NCI-H1092 (cell line): ENCODE data around the gene HASPIN.

ENCODE experiments used
- DNase-seq: peaks from one replicate; lab custom pipeline; 2025; lab: John Stamatoyannopoulos, UW

HASPIN gene

DNA sequence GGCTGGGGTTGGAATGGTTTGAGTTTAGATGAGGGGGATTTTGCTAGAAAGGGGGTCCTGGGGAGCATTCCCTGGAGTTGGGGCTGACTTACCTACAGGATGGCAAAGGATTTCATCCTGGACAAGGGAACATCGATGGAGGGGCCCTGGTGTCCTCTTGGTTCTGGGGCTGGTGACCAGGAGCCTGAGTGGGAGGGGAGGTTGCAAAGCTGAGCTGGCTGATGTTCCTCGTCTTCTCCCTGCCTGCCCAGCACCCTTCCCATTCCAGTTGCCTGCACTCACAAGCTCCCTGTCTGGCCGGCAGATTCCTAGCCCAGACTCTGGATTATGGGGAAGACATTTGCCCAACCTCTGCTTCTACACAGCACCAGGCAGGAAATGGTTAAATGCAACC, 40.1 kb downstream of the HASPIN start:
- no peak for DNase-seq

DNA sequence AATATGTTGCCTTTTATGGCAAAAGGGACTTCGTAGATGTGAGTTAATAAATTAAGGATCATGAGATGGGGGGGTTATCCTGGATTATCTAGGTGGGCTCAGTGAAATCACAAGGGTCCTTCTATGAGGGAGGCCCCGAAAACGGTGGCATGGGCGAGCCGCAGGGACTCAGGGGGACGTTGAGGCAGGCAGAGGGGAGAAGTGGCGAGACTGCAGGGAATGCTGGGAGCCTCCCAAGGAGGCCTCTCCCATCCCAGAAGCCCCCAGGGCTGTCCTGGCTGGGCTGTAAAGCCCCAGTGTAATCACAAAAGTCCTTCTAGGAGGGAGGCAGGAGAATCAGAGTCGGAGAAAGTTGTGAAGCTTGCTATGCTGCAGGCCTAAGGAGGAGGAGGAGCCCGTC, 42.3 kb downstream of the HASPIN start:
- no peak for DNase-seq

DNA sequence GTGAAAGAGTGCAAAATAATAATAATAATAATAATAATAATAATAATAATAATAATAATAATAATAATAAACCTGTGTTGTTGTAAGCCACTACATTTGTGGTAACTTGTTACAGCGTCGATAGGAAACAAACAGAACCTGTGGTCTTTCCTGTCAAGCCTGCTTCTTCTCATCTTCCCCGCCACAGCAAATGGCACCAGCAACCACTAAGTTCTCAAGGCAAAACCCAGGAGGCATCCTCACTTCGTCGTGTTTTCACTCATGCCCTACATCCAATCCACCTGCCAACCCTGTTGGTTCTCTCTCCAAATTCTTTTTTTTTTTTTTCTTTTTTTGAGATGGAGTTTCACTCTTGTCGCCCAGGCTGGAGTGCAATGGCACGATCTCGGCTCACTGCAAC, 43.1 kb downstream of the HASPIN start:
- no peak for DNase-seq

DNA sequence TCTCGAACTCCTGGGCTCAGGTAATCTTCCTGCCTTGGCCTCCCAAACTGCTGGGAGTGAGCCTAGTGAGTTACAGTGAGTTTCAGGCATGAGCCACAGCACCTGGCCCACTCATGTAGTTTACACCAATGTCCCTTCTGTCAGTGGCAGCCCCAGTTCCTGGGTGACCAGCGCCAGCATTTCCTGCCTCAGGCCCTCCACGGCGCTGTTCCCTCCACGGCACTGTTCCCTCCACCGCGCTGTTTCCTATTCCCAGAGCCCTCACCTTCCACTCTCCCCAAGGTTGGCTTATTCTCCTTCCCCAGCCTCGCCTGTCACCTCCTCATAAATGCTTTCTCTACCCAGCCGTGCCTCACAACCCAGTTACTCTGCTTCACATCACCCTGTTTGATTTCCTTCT, 44.6 kb downstream of the HASPIN start:
- no peak for DNase-seq

DNA sequence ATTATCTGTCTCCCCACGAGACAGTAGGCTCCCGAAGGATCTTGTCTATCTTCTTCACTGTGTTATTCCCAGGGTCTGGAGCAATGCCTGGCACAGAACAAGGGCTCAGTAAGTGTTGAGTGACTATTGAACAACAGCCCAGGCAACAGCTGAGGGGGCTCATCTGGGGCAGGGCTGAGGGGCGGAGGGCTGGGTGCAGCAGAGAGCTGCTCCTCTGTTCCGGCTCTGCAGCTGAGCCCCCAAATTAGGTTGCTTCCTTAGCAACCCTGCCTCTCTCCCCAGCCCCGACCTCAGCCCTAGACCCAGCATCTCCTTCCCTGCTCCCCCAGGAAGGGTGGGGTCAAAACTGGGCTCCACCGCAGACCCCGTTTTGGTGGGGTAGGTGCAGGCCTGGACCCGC, 45.1 kb downstream of the HASPIN start:
- no peak for DNase-seq

DNA sequence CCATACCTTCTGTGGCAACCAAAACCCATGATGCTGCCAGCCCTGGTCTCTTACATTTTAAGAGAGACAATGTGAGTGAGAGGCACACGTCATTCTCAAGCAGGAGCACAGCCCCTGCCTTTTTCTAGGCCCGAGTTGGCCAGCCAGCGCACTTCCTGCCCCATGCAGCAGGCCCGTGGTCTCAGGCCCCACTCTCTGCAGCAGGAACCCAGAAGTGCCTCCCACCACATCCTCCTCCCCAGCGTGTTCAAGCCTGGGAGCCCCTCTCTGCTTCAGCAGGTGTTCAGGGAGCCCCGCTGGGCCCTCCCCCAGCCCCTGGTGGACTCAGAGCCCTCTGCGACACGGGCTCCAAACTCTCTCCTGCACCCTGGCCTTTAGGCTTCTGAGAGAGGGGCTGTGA, 46.8 kb downstream of the HASPIN start:
- DNase-seq: no peak

DNA sequence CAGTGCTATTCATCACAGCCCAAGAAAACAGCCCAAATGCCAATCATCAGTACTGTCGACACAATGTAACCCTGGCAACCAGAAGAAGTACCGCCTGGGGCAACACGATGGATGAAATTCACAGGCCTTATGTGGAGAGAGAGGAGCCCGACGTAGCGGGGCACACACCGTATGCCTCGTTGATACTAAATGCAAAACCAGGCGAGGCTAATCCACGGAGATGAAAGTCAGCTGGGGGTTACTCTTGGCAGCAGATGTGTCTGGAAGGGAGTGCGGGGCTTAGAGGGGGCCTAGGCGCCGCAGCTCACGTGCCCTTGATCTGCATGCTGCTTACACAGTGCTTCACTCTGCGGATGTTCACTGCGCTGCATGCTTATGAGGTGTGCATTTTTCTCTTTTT, 47.4 kb downstream of the HASPIN start:
- DNase-seq: no peak

DNA sequence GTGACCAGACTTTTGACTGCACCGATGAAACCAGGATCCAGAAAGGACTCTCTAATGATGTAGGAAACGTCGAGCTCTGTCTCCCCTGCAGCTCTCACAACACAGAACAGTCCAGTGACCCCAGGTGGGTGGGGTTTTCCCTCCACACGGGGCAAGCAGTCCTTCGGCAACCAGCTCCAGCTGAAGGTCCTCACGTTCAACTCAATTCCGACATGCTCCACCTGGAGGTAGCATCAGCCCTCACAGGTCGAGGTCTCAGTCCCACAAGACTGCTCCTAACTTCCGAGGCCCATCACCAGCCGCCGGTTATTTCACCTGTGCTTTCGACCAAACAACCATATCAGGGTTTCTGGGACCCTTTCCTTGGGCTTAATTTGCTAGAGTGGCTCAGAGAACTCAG, 49.1 kb downstream of the HASPIN start:
- DNase-seq: no peak

DNA sequence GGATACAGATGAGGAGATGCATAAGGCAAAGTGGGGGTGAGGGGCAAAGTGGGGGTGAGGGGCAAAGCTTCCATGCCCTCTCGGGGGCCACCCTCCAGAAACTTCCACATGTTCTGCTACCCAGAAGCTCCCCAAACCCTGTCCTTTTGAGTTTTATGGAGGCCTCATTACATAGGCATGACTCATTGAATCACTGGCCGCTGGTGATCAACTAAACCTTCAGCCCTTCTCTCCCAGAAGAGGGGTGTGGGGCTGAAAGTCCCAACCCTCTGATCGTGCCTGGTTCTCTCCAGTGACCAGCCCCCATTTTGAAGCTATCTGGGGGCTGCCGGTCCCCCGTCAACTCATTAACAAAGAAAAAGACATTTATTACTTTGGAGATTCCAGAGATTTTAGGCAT, 49.8 kb downstream of the HASPIN start:
- DNase-seq: no peak

DNA sequence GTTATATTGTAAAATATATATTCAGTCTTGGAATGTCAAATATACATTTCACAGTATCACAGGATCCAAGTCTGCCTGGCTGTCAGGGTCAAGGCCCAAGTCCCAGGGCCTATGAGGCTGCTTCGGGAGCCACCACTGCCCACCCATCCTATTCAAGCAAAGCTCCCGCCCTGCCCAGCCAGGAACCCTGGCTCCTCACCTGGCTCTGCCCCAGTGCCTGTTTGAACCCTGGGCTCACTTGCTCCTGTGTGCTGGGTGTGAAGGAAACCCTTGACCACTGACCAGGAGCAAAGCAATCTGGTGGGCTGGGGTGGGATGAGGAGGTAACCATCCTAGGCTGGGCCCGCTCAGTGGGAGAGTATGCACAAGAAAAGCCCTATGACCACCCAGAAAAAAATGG, 50.3 kb downstream of the HASPIN start:
- no peak for DNase-seq
